Panc1 (cell line): ENCODE data around the gene CIAO3. TPM values are rescaled to one million over a fixed set of nuclear protein-coding genes. Genes with fewer than 3 reads are reported as not detected.
A peak's percentile ranks its signal among the peaks of the same experiment; 100 is the strongest.

ENCODE experiments used
- ATAC-seq: fragments of 200-7000 bp; cut with Tn5 transposase; 2 replicates; pipeline ENCODE4 v1.9.1; 2020; ENCODE audit warnings: mild to moderate bottlenecking, moderate library complexity
- BruUV-seq: library from RNA; stranded (reverse); fragments of 400-500 nt; replicated peaks from 2 replicates; lab custom pipeline; 2021; lab: Mats Ljungman, UMichigan
- CTCF ChIA-PET: fragments of 300-600 bp; sonication (Branson Sonifier 250); formaldehyde crosslinking; loops from one replicate; lab custom pipeline; 2022; ENCODE audit warnings: antibody characterized with exemption; lab: Charles Lee
- POLR2A ChIA-PET: fragments of 300-600 bp; sonication (Branson Sonifier 250); formaldehyde crosslinking; loops from one replicate; lab custom pipeline; 2022; ENCODE audit warnings: antibody characterized with exemption; lab: Charles Lee
- DNase-seq: peaks from one replicate; pipeline ENCODE4 v3.0.0-alpha.2; 2010; ENCODE audit warnings: low read depth, low spot score
- H3K27ac ChIP-seq: 2 replicates; pipeline ENCODE4 v1.5.1; 2011; ENCODE audit warnings: mild to moderate bottlenecking, low read length, inconsistent platforms
- H3K27me3 ChIP-seq: fragments of 200-500 bp; sonication (Bioruptor generic); 2 replicates; pipeline ENCODE4 v1.6.0; 2014; ENCODE audit warnings: low read length, inconsistent platforms; ENCODE audit not compliant: control insufficient read depth, insufficient read depth
- H3K36me3 ChIP-seq: fragments of 200-500 bp; sonication (Bioruptor generic); 2 replicates; pipeline ENCODE4 v1.5.1; 2014; ENCODE audit warnings: inconsistent platforms, mild to moderate bottlenecking, low read length, moderate library complexity; ENCODE audit not compliant: control insufficient read depth, insufficient read depth
- H3K4me1 ChIP-seq: 2 replicates; pipeline ENCODE4 v1.5.1; 2011; ENCODE audit warnings: inconsistent platforms, mild to moderate bottlenecking, low read length, moderate library complexity; ENCODE audit not compliant: control insufficient read depth, insufficient read depth
- H3K4me3 ChIP-seq, 2 experiments: 2 replicates each; pipeline ENCODE4 v1.5.1; 2011 to 2012; ENCODE audit warnings: low read depth in 2 of 2, low read length in 2 of 2, mild to moderate bottlenecking in 2 of 2, inconsistent platforms in 1 of 2, moderate library complexity in 1 of 2
- H3K9me3 ChIP-seq: fragments of 200-500 bp; sonication (Bioruptor generic); 2 replicates; pipeline ENCODE4 v1.5.1; 2014; ENCODE audit warnings: low read depth, mild to moderate bottlenecking, inconsistent platforms, low read length, moderate library complexity; ENCODE audit not compliant: control insufficient read depth, insufficient read depth
- POLR2AphosphoS5 ChIP-seq: IDR thresholded peaks from 2 replicates; pipeline ENCODE4 v1.6.1; 2012; ENCODE audit warnings: mild to moderate bottlenecking, low read depth, low read length, moderate library complexity
- SIN3A ChIP-seq: IDR thresholded peaks from 2 replicates; pipeline ENCODE4 v1.6.1; 2012; ENCODE audit warnings: low read depth, mild to moderate bottlenecking, low read length, moderate library complexity, borderline replicate concordance; ENCODE audit not compliant: insufficient read depth
- TCF7L2 ChIP-seq: IDR thresholded peaks from 2 replicates; pipeline ENCODE4 v1.6.1; 2011; ENCODE audit warnings: mild to moderate bottlenecking, low read depth, low read length, inconsistent platforms
- in situ Hi-C: cut with HindIII; loops from 2 replicates; pipeline ENCODE4 v1.10.0; 2016; ENCODE audit warnings: low sequenced_read_pairs, low pct_unique_long_range_greater_than_20kb
- intact Hi-C: fragments of 100-400 bp; cut with micrococcal nuclease; formaldehyde crosslinking; loops from one replicate; pipeline ENCODE4 v1.10.0; 2022; ENCODE audit not compliant: unreplicated experiment
- total RNA-seq: library from RNA; stranded (reverse); gene quantifications from one replicate; pipeline ENCODE4 v1.2.1, GENCODE V29; 2021; ENCODE audit not compliant: unreplicated experiment
- TF ChIP-seq, protein P1 (sequence below): fragments of 450-650 bp; IDR thresholded peaks from 2 replicates; pipeline ENCODE4 v1.5.1; 2017; ENCODE audit warnings: mild to moderate bottlenecking
- TF ChIP-seq, protein P2 (sequence below), 2 experiments: IDR thresholded peaks; 2 replicates each; pipeline ENCODE4 v1.6.1; 2011 to 2012; ENCODE audit warnings: low read depth in 2 of 2, control low read depth in 1 of 2, low read length in 1 of 2, mild to moderate bottlenecking in 1 of 2, moderate library complexity in 1 of 2; ENCODE audit not compliant: insufficient read depth in 1 of 2

The CIAO3 gene
- total RNA-seq, 1 experiment from 2014 or later, result 34.0 TPM

DNA sequence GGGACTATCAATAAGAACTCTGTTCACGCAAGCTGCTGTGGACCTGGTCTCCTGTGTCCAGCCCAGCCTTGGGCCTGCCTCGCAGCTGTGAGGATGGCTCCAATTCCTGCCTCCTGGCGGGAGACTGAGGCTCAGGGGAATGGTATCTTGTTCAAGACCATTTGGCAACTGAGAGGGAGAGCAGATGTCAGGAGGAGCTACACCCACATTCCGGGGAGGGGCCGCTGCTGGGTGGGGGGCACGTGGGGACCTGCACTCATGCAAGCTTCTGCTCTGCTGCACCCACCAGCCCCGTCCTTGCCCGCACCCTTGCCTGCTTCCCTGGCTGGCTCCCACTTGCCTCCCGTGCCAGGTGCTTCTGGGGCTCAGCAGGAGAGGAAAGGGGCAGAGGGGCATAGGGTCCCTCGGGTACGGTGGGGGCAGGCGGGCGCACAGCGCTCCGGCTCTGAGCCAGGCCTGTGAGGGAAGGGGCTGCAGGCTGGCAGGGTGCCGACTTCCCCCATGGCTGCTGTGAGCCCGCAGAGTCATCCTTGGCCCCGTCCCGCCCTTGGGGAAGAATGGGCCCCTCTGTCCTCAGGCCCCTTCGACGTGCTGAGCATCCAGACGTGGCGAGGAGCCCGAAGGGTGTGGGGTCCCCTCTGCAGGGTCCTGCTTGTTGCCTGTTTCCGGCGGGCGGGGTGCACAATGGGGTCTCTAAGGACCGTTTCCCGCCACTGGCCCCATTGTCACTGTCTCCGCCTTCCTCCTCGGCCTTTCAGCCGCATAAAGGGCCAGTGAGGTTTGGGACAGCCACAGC lies 23.1 kb downstream of the CIAO3 start:
- BruUV-seq, result no TSS peak
- intact Hi-C loops (no loop called here), in situ Hi-C loops (no loop called here)
- H3K27me3 ChIP-seq, result no peaks in the 10 kb centered on the region
- no peak for TF ChIP-seq TCF7L2
- TF ChIP-seq, protein P1, sequence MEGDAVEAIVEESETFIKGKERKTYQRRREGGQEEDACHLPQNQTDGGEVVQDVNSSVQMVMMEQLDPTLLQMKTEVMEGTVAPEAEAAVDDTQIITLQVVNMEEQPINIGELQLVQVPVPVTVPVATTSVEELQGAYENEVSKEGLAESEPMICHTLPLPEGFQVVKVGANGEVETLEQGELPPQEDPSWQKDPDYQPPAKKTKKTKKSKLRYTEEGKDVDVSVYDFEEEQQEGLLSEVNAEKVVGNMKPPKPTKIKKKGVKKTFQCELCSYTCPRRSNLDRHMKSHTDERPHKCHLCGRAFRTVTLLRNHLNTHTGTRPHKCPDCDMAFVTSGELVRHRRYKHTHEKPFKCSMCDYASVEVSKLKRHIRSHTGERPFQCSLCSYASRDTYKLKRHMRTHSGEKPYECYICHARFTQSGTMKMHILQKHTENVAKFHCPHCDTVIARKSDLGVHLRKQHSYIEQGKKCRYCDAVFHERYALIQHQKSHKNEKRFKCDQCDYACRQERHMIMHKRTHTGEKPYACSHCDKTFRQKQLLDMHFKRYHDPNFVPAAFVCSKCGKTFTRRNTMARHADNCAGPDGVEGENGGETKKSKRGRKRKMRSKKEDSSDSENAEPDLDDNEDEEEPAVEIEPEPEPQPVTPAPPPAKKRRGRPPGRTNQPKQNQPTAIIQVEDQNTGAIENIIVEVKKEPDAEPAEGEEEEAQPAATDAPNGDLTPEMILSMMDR, result no peak
- TF ChIP-seq, protein P2, sequence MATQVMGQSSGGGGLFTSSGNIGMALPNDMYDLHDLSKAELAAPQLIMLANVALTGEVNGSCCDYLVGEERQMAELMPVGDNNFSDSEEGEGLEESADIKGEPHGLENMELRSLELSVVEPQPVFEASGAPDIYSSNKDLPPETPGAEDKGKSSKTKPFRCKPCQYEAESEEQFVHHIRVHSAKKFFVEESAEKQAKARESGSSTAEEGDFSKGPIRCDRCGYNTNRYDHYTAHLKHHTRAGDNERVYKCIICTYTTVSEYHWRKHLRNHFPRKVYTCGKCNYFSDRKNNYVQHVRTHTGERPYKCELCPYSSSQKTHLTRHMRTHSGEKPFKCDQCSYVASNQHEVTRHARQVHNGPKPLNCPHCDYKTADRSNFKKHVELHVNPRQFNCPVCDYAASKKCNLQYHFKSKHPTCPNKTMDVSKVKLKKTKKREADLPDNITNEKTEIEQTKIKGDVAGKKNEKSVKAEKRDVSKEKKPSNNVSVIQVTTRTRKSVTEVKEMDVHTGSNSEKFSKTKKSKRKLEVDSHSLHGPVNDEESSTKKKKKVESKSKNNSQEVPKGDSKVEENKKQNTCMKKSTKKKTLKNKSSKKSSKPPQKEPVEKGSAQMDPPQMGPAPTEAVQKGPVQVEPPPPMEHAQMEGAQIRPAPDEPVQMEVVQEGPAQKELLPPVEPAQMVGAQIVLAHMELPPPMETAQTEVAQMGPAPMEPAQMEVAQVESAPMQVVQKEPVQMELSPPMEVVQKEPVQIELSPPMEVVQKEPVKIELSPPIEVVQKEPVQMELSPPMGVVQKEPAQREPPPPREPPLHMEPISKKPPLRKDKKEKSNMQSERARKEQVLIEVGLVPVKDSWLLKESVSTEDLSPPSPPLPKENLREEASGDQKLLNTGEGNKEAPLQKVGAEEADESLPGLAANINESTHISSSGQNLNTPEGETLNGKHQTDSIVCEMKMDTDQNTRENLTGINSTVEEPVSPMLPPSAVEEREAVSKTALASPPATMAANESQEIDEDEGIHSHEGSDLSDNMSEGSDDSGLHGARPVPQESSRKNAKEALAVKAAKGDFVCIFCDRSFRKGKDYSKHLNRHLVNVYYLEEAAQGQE (IDR thresholded peaks at IDR 0.05; ENCODE audit: insufficient read depth in 1 of 2, low read depth in 2 of 2, low read length in 1 of 2), result no peak
- no peak for TF ChIP-seq SIN3A
- TF ChIP-seq POLR2AphosphoS5, result no peak
- H3K36me3 ChIP-seq, result no peaks in the 10 kb centered on the region; the same call in 1 of the 2 replicates
- H3K27ac ChIP-seq, result peak overlapping the region; percentile 88
- DNase-seq (no peak), ATAC-seq (no peak)
- H3K4me3 ChIP-seq, result peak overlapping the region in 1 of 2 experiments; percentile 80; a peak in 1 of 4 replicates
- H3K4me1 ChIP-seq, result peaks cover 46% of the 10 kb centered on the region
- H3K9me3 ChIP-seq, result no peaks in the 10 kb centered on the region
- ChIA-PET POLR2A (interaction anchor here (0.5 kb wide), 1 partner anchor 625 kb away, joined by 6 read pairs; no protein-coding TSS in a partner anchor), CTCF (no interaction called here)

DNA sequence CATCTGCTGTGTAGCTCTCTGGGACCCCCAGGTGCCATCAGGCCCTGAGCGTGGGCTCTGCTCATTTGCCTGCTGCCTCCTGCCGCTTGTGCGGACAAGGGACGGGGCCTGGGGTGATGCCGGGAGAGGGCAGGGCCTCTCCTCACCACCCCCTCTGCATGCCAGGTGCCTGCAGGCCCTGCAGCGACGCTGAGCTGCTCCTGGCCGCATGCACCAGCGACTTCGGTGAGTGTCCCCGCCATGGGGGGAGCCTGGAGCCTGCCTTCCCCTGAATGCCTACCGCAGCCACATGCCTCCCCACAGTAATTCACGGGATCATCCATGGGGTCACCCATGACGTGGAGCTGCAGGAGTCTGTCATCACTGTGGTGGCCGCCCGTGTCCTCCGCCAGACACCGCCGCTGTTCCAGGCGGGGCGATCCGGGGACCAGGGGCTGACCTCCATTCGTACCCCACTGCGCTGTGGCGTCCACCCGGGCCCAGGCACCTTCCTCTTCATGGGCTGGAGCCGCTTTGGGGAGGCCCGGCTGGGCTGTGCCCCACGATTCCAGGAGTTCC lies 23.9 kb downstream of the CIAO3 start:
- intact Hi-C loops, result no loop called here
- H3K4me3 ChIP-seq, result peak overlapping the region; percentile 65 to 80

More for the DNA sequence above, 23.9 kb downstream of the CIAO3 start:
- ATAC-seq (no peak), DNase-seq (no peak)
- Histone ChIP-seq H3K27me3 (no peaks in the 10 kb centered on the region), H3K9me3 (no peaks in the 10 kb centered on the region), H3K36me3 (no peaks in the 10 kb centered on the region; the same call in 1 of the 2 replicates), H3K4me1 (peaks cover 48% of the 10 kb centered on the region), H3K27ac (peak overlapping the region; percentile 88)
- in situ Hi-C loops, result no loop called here
- BruUV-seq, result TSS peak; percentile 49
- ChIA-PET POLR2A (interaction anchor here (0.5 kb wide), 1 partner anchor 626 kb away, joined by 6 read pairs; no protein-coding TSS in a partner anchor), CTCF (interaction anchor here (1.1 kb wide), 1 partner anchor 68 kb away, joined by 4 read pairs; no protein-coding TSS in a partner anchor)
- TF ChIP-seq SIN3A (0 out of 2 replicates have a peak, but pooled peaks have one; percentile 8), POLR2AphosphoS5 (no peak)
